Mammary epithelial cell (primary cell): ENCODE measurements around the gene PSORS1C2.

Source experiments
- EZH2 ChIP-seq: IDR thresholded peaks from 2 replicates; pipeline ENCODE4 v1.6.1; 2012; ENCODE audit warnings: low read length, inconsistent platforms, borderline replicate concordance
- TF ChIP-seq, protein P1 (sequence below), 2 donors: IDR thresholded peaks in 1 of 2; conservative IDR thresholded peaks in 1 of 2; 2 replicates each; pipeline ENCODE4 v1.5.1; 2011 to 2012; ENCODE audit warnings: inconsistent platforms in 2 of 2, low read length in 2 of 2, mild to moderate bottlenecking in 2 of 2, control low read depth in 1 of 2, low read depth in 1 of 2; ENCODE audit not compliant: insufficient read depth in 1 of 2; ENCODE audit errors: extremely low read depth in 1 of 2

DNA sequence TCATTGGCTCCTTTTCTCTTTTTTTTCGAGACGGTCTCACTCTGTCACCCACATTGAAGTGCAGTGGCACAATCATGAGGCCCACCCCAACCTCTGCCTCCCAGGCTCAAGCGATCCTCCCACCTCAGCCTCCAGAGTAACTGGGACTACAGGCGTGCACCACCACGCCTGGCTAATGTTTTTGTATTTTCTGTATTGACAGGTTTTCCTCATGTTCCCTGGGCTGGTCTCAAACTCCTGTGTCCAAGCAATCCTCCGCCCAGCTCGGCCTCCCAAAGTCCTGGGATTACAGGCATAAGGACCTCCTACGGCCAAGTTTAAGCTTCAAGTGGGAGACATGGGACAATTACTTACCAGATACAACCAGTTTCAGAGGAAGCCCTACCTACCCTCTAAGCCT lies 41.0 kb upstream of the PSORS1C2 start:
- TF ChIP-seq, protein P1, sequence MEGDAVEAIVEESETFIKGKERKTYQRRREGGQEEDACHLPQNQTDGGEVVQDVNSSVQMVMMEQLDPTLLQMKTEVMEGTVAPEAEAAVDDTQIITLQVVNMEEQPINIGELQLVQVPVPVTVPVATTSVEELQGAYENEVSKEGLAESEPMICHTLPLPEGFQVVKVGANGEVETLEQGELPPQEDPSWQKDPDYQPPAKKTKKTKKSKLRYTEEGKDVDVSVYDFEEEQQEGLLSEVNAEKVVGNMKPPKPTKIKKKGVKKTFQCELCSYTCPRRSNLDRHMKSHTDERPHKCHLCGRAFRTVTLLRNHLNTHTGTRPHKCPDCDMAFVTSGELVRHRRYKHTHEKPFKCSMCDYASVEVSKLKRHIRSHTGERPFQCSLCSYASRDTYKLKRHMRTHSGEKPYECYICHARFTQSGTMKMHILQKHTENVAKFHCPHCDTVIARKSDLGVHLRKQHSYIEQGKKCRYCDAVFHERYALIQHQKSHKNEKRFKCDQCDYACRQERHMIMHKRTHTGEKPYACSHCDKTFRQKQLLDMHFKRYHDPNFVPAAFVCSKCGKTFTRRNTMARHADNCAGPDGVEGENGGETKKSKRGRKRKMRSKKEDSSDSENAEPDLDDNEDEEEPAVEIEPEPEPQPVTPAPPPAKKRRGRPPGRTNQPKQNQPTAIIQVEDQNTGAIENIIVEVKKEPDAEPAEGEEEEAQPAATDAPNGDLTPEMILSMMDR (conservative IDR thresholded peaks at IDR 0.05 in 1 of 2, IDR thresholded peaks at IDR 0.05 in 1 of 2; ENCODE audit: extremely low read depth in 1 of 2, insufficient read depth in 1 of 2, low read depth in 1 of 2, low read length in 2 of 2), result no peak
- no peak for TF ChIP-seq EZH2
